ENCODE results near the gene ACSF2.

DNA sequence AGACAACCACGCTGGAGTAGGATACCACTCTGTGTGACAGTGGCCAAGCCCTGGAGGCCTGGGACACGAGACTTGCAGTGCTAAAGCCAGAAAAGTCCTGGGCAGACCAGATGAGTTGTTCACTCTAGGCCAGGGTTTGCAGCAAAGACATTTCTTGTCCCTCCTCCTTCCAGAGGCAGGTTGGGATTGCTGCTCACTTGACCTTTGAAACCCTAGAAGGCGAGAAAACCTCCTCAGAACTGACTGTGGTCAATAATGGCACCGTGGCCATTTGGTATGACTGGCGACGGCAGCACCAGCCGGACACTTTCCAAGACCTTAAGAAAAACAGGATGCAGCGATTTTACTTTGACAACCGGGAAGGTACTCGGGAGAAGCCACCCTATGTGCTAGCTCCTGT, 96.7 kb downstream of the ACSF2 start:
- no peak for TF ChIP-seq POLR2A (IDR thresholded peaks at IDR 0.05)
- TF ChIP-seq, protein P1, sequence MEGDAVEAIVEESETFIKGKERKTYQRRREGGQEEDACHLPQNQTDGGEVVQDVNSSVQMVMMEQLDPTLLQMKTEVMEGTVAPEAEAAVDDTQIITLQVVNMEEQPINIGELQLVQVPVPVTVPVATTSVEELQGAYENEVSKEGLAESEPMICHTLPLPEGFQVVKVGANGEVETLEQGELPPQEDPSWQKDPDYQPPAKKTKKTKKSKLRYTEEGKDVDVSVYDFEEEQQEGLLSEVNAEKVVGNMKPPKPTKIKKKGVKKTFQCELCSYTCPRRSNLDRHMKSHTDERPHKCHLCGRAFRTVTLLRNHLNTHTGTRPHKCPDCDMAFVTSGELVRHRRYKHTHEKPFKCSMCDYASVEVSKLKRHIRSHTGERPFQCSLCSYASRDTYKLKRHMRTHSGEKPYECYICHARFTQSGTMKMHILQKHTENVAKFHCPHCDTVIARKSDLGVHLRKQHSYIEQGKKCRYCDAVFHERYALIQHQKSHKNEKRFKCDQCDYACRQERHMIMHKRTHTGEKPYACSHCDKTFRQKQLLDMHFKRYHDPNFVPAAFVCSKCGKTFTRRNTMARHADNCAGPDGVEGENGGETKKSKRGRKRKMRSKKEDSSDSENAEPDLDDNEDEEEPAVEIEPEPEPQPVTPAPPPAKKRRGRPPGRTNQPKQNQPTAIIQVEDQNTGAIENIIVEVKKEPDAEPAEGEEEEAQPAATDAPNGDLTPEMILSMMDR (IDR thresholded peaks at IDR 0.05), result no peak
- no peak for TF ChIP-seq POLR2AphosphoS5 (IDR thresholded peaks at IDR 0.05)
- no peak for TF ChIP-seq EP300 (IDR thresholded peaks at IDR 0.05)

Measured in upper lobe of left lung (tissue), 4 donors.